GM23338 (cell line): ENCODE results near the gene SLC51B.

Experiments
- CREB1 ChIP-seq: fragments of 250-450 bp; sonication (Bioruptor Pico); IDR thresholded peaks from 2 replicates; pipeline ENCODE4 v1.5.0; 2020; ENCODE audit warnings: low read depth, mild to moderate bottlenecking, moderate library complexity
- CTCF ChIP-seq, 2 experiments: fragments of 200-600 bp in 1 of 2; sonication (generic) in 1 of 2; conservative IDR thresholded peaks; 2 replicates each; pipeline versions ENCODE4 v1.5.1 to v1.6.1; 2016 to 2017; ENCODE audit warnings: antibody characterized with exemption in 2 of 2, low read depth in 2 of 2, mild to moderate bottlenecking in 2 of 2, moderate library complexity in 1 of 2
- EZH2 ChIP-seq: fragments of 200-600 bp; sonication (generic); IDR thresholded peaks from one replicate; pipeline ENCODE4 v1.8.0; 2017; ENCODE audit warnings: antibody characterized with exemption, mild to moderate bottlenecking, low read depth; ENCODE audit not compliant: unreplicated experiment
- EZH2phosphoT487 ChIP-seq: fragments of 200-600 bp; sonication (generic); IDR thresholded peaks from one replicate; pipeline ENCODE4 v1.8.1; 2018; ENCODE audit warnings: antibody characterized with exemption; ENCODE audit not compliant: unreplicated experiment
- NANOG ChIP-seq: IDR thresholded peaks from 2 replicates; pipeline ENCODE4 v1.6.1; 2016; ENCODE audit warnings: antibody characterized with exemption, borderline replicate concordance
- TF ChIP-seq, protein P1 (sequence below): IDR thresholded peaks from 2 replicates; pipeline ENCODE4 v1.6.1; 2016; ENCODE audit warnings: antibody characterized with exemption

GRCh38 chr15:65026756-65027155 is 18.4 kb upstream of the SLC51B start:
- TF ChIP-seq CTCF (conservative IDR thresholded peaks at IDR 0.05; ENCODE audit: low read depth in 2 of 2) (no peak), EZH2phosphoT487 (no peak), EZH2 (no peak), CREB1 (no peak), NANOG (no peak)
- TF ChIP-seq, protein P1, sequence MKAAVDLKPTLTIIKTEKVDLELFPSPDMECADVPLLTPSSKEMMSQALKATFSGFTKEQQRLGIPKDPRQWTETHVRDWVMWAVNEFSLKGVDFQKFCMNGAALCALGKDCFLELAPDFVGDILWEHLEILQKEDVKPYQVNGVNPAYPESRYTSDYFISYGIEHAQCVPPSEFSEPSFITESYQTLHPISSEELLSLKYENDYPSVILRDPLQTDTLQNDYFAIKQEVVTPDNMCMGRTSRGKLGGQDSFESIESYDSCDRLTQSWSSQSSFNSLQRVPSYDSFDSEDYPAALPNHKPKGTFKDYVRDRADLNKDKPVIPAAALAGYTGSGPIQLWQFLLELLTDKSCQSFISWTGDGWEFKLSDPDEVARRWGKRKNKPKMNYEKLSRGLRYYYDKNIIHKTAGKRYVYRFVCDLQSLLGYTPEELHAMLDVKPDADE, result no peak
